ELR (cell line): ENCODE data around the gene CCDC180.
"Not testable (repeated sequence)": the region's sequence is repeated elsewhere in the genome, so short reads cannot be mapped to it uniquely, and the experiment has no call there.

Experiments used
- DNase-seq: peaks from one replicate; pipeline ENCODE4 v3.0.0-alpha.2; 2015; ENCODE audit warnings: low read depth

The CCDC180 gene

GRCh38 chr9:97311798-97312500 lies 4.5 kb downstream of the CCDC180 start:
- DNase-seq = no peak

DNA sequence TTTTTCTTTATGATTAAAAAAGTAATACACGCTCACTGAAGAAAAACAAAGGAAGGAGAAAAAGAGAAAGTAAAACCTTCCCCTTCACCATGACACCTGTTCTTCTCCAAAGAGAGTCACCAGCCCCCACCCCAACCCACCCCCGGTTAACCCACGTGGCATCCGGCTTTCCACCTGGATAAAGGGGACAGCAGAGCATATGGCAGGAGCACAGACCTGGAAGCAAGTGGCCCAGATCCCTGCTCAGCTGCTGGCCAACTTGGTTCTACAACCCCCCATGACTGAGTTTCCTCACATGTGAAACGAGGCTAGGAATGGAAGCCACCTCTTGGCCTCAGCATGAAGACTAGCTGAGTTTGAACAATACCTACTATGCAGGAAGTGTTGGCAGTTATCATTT lies 5.1 kb downstream of the CCDC180 start:
- DNase-seq = no peak

- DNase-seq = no peak
Observed at GRCh38 chr9:97313243-97313642, 5.8 kb downstream of the CCDC180 start.

DNA sequence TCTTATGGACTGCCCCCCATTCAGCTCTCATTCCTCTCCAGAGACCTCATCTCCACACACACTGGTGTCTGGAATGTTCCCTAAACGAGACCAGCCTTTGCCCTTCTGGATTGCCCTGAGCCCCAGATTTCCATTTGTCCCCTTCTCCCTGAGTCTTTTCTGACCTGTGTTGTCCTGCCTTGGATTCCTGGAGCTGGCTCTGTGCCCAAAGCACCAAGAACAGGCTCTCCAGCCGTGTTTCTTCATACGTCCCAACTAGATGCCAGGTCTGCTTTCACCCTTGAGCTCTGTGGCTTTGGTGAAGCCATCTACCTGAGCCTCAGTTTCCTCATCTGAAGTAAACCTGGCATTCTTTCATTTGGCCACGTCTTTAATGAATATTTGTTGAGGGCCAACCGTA lies 6.3 kb downstream of the CCDC180 start:
- DNase-seq = no peak

GRCh38 chr9:97314503-97314902 lies 7.0 kb downstream of the CCDC180 start:
- no peak for DNase-seq

DNA sequence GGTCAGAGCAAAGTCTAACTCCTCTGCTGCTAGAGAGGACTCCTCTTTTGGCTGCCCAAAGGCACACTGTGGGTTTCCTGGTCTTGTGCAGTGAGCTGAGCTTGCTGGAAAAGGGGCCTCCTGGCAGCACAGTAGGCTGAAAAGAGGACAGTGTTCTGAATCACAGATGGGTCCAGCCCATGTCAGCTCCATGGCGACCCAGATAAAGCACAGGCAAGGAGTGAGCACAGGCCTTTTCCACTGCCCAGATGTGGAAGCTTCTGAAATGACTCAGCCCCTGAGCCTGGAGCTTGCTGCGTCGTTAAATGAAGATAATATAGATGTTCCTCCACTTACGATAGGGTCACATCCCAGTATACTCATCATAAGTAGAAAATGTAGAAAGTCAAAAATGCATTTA lies 8.1 kb downstream of the CCDC180 start:
- DNase-seq = peak; percentile 21

GRCh38 chr9:97316904-97317303 lies 9.4 kb downstream of the CCDC180 start:
- DNase-seq = no peak

DNA sequence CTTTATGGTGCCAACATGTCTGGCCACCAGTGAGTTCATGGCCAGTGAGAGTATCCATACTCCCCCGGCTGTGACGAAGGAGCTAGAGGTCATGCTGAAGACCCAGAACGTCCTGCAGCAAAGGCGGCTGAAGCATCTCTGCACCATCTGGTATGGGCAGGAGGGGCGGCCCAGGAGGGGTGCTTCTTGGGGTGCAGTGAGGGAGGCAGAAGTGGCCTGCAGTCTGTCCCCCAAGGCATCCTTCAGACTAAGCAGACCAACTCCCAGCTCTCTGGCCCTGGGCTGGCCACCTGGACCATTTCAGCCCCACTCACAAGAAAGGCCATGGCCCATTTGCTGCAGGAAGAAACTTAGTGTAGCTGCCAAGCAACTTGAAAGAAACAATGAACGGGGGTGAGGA lies 11.0 kb downstream of the CCDC180 start:
- DNase-seq = no peak

DNA sequence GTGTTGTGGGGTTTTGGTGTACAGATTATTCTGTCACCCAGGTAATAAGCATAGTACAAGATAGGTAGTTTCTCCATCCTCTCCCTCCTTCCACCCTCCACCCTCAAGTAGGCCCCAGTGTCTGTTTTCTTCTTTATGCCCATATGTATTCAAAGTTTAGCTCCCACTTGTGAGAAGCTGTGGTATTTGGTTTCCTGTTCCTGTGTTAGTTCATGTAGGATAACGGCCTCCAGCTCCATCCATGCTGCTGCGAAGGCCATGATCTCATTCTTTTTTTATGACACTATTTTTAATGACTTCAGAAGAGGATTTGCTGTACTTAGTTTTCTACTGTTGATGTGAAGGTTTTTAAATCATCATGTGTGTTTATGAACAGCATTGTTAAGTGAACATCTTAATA lies 11.9 kb downstream of the CCDC180 start:
- no peak for DNase-seq

GRCh38 chr9:97320080-97320642 lies 12.7 kb downstream of the CCDC180 start:
- no peak for DNase-seq

DNA sequence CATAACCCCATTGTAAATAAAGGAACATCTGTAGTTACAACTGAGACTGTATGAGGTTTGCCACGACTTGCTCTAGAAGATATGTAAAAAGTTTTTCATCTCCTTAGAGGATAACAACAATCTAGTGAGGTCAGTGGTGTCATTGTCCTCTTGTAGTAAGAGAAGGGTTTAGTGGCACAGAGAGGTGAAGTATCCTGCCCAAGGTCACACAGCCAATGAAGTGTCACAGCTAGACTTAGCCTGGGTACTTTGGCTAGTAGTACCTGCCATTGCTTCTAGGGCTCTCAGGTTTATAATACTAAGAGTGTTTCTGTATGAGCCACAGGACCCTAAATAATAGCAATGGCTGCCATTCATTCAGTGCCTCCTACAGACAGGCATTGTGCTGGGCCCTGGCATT lies 13.8 kb downstream of the CCDC180 start:
- DNase-seq = no peak

- no peak for DNase-seq
Observed at GRCh38 chr9:97321691-97322090, 14.2 kb downstream of the CCDC180 start.

DNA sequence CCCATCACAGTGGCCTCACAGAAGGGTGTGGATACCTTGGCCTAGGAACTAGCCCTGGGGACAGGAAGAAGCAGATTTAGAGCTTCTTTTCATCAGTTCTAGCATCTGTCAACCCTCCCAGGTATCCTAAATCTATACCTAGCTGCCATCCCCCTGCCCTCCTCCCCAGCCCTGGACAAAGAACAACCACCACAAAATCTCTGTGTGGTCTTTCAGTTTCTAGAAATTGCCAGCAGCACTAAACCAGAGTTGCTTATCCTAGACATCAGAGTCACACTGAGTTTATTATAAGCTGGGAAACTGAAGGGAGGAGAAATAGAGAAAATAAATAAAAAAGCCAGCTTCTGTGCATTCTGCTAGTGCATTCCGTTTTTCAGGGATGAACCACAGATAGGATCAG lies 14.6 kb downstream of the CCDC180 start:
- no peak for DNase-seq

- no peak for DNase-seq
Observed at GRCh38 chr9:97324954-97325353, 17.5 kb downstream of the CCDC180 start.

- DNase-seq = no peak
Observed at GRCh38 chr9:97327562-97327961, 20.1 kb downstream of the CCDC180 start.

- no peak for DNase-seq
Observed at GRCh38 chr9:97332993-97333392, 25.5 kb downstream of the CCDC180 start.

GRCh38 chr9:97335622-97336021 lies 28.2 kb downstream of the CCDC180 start:
- DNase-seq = not testable (repeated sequence)

DNA sequence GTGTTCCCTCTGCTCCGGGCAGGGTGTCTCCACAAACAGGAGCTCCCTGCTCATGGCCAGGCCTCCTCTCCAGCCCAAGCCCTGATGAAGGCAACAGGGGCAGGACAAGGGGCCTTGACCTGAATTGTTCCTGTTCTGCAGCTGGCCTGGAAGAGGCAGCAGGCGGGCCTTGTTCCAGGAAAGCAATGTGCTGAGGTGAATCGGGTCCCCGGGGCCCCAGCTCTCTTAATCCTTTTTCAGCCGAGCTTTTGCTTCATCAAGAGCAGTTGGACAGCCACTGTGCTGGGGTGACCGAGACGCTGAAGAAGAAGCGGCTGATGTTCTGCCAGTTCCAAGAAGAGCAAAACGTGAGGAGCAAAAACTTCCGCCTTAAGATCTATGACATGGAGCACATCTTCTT lies 41.4 kb downstream of the CCDC180 start:
- DNase-seq = no peak

DNA sequence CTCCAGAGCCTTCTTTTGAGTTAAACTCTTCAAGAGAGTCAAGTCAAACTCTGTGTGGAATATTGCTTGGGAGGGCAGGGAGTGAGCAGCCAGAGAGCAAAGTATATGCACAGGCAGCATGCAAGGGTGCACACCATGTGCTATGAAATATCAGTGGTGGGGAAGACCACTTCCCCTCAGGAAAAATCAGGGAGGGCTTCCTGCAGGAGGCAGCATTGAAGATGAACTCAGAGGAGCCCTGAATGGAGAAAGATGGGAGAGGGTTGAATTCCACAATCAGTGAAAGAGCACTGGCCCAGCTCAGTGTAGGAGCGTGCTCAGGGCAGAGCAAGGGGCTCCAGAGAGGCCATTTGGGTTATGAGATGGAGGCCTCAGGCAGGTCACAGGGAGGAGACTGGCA lies 41.9 kb downstream of the CCDC180 start:
- no peak for DNase-seq

DNA sequence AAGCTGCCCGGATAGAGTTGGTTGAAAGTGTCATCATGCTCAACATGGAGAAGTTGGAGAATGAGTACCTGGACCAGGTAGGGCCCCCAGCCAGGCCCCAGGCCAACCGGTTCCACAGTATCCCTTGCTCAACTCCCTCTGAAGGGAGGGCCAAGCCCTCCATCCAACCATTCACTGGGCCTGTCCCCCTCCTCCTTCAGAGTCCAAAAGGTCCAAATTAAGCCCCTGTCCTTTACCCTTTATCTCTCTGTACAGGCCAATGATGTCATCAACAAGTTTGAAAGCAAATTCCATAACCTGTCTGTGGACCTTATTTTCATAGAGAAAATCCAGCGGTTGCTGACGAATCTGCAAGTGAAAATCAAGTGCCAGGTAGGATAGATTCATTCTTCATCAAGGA lies 47.2 kb downstream of the CCDC180 start:
- no peak for DNase-seq

GRCh38 chr9:97357056-97357455 lies 49.6 kb downstream of the CCDC180 start:
- DNase-seq = no peak
